ENCODE measurements around the gene NEIL1. TPM values are rescaled to one million over a fixed set of nuclear protein-coding genes. Genes with fewer than 3 reads are reported as not detected.

NEIL1 gene
- polyA plus RNA-seq, 2 of the 4 experiments (the other 2 are of a cell fraction): 3.2 to 6.8 TPM

- 89% methylated on average over 11 of the region's 11 CpGs for WGBS (ENCODE audit: missing lambda C conversion rate)
- CTCF ChIA-PET: interaction anchor here (0.8 to 1.3 kb wide), 2 partner anchors 31 to 301 kb away, joined by 3 read pairs; partner anchors contain the start of gene IMP3
- no peaks in the 10 kb centered on the region for H3K9me3 ChIP-seq
- H3K4me3 ChIP-seq: no peak overlapping the region
- ATAC-seq: no peak
- POLR2A ChIA-PET: no interaction called here
- TF ChIP-seq RCOR1 (IDR thresholded peaks at IDR 0.05; ENCODE audit: low read depth, low read length) (no peak), EHMT2 (IDR thresholded peaks at IDR 0.05; ENCODE audit: low read depth) (no peak), HOXA7 (CRISPR knock-in tag; IDR thresholded peaks at IDR 0.05) (no peak), CBX8 (IDR thresholded peaks at IDR 0.05) (no peak), EP300 (IDR thresholded peaks at IDR 0.05) (no peak), CHD2 (IDR thresholded peaks at IDR 0.05; ENCODE audit: low read length, partially characterized antibody) (no peak), TP53 (CRISPR knock-in tag; IDR thresholded peaks at IDR 0.05) (no peak), POLR2A (IDR thresholded peaks at IDR 0.05; ENCODE audit: low read length) (no peak), NFE2L2 (conservative IDR thresholded peaks at IDR 0.05; ENCODE audit: low read length) (no peak), MAZ (IDR thresholded peaks at IDR 0.05; ENCODE audit: borderline replicate concordance, low read depth, low read length) (no peak), MYC (IDR thresholded peaks at IDR 0.05; ENCODE audit: borderline replicate concordance, low read length) (no peak), EHF (CRISPR knock-in tag; IDR thresholded peaks at IDR 0.05) (no peak), HOXB5 (CRISPR knock-in tag; IDR thresholded peaks at IDR 0.05) (no peak), KDM1A (IDR thresholded peaks at IDR 0.05; ENCODE audit: low read depth) (no peak), CHD4 (IDR thresholded peaks at IDR 0.05; ENCODE audit: borderline replicate concordance) (no peak), GATA3 (IDR thresholded peaks at IDR 0.05; ENCODE audit: borderline replicate concordance) (no peak), SREBF2 (IDR thresholded peaks at IDR 0.05) (no peak), SMC3 (IDR thresholded peaks at IDR 0.05) (no peak), BCL3 (IDR thresholded peaks at IDR 0.05) (no peak)
- DNase-seq (ENCODE audit: low read depth in 1 of 2, low spot score in 1 of 2): no peak
- H3K4me1 ChIP-seq: peaks cover 11% of the 10 kb centered on the region; the same call in 2 of the 3 replicates
- no peak for FAIRE-seq
- H3K4me2 ChIP-seq: no peak overlapping the region
- no peak overlapping the region for H3K27ac ChIP-seq
Measured at GRCh38 chr15:75338661-75339240, 8.1 kb upstream of the NEIL1 start.

- Histone ChIP-seq H3K4me3 (no peak overlapping the region), H3K4me2 (no peak overlapping the region), H3K27ac (no peak overlapping the region), H3K4me1 (peaks cover 11% of the 10 kb centered on the region; the same call in 2 of the 3 replicates), H3K9me3 (no peaks in the 10 kb centered on the region)
- TF ChIP-seq SREBF2 (IDR thresholded peaks at IDR 0.05): no peak
- TF ChIP-seq PHF8 (IDR thresholded peaks at IDR 0.05; ENCODE audit: borderline replicate concordance, low read depth): no peak
- TF ChIP-seq RAD21 (conservative IDR thresholded peaks at IDR 0.05 in 1 of 2, IDR thresholded peaks at IDR 0.05 in 1 of 2): no peak
- TF ChIP-seq NFE2L2 (conservative IDR thresholded peaks at IDR 0.05; ENCODE audit: low read length): no peak
- no peak for TF ChIP-seq EHMT2 (IDR thresholded peaks at IDR 0.05; ENCODE audit: low read depth)
- no peak for TF ChIP-seq USF2 (IDR thresholded peaks at IDR 0.05)
- TF ChIP-seq HMGXB4 (CRISPR knock-in tag; IDR thresholded peaks at IDR 0.05; ENCODE audit: borderline replicate concordance): no peak
- TF ChIP-seq CTCF (IDR thresholded peaks at IDR 0.05): no peak
- ChIA-PET CTCF (interaction anchor here (0.7 to 1.6 kb wide), 5 partner anchors 9 to 301 kb away, joined by 3 to 10 read pairs (median 3); partner anchors contain the start of gene IMP3), POLR2A (interaction anchor here (1.1 kb wide), 1 partner anchor 8 kb away, joined by 3 read pairs; no protein-coding TSS in a partner anchor)
- WGBS (ENCODE audit: missing lambda C conversion rate): 95% methylated on average over 12 of the region's 13 CpGs
- FAIRE-seq (no peak), DNase-seq (ENCODE audit: low read depth in 1 of 2, low spot score in 1 of 2) (no peak), ATAC-seq (no peak)
Measured at GRCh38 chr15:75339531-75340240, 7.2 kb upstream of the NEIL1 start.

Data from A549 (cell line).